ENCODE measurements around the gene ZFP28.
A peak's percentile ranks its signal among the peaks of the same experiment; 100 is the strongest.

Gene ZFP28

DNA sequence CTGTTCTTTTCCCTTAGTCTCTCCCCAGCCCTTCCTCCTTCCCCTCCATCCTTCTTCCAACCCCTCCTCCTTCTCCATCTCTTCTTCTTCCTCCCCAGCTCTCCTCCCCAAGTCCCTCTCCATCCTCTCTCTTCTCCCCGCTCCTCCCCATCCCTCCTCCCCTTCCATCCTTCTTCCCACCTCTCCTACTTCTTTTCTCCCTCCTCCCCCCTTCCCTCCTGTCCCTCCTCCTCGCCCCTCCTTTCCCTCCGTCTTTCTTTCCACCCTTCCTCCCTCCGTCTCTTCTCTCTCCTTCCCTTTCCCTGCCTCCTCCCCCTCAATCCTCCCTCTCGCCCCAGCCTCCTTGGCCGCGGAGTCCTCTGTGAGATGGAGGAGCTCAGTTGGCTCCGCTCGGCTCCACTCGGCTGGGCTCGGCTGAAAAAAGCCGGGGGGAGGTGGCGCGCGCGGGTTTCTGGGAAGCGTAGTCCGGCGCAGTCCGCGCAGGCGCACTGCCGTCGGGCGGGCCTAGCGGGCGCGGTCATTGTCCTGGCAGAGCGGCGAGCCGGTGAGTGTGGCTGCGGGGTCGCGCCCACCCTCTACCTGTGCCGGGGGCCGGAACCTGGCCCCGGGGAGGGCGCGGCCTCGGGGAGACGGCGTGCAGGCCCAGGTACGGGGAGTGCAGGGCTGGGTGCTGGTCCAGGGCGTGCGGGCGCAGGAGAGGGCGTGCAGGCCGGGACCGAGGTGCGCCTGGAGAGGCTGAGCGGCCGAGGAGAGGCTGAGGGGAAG lies 56.2 kb downstream of the ZFP28 start, which contains the start of gene ZNF71:
ZNF71 (plus strand) TSS at position 520 of the 765 bp plus-strand sequence. CDS start 6,257 bp downstream, outside the sequence.
- peak; percentile 97 for DNase-seq (ENCODE audit: low spot score)
- TF ChIP-seq, protein P1, sequence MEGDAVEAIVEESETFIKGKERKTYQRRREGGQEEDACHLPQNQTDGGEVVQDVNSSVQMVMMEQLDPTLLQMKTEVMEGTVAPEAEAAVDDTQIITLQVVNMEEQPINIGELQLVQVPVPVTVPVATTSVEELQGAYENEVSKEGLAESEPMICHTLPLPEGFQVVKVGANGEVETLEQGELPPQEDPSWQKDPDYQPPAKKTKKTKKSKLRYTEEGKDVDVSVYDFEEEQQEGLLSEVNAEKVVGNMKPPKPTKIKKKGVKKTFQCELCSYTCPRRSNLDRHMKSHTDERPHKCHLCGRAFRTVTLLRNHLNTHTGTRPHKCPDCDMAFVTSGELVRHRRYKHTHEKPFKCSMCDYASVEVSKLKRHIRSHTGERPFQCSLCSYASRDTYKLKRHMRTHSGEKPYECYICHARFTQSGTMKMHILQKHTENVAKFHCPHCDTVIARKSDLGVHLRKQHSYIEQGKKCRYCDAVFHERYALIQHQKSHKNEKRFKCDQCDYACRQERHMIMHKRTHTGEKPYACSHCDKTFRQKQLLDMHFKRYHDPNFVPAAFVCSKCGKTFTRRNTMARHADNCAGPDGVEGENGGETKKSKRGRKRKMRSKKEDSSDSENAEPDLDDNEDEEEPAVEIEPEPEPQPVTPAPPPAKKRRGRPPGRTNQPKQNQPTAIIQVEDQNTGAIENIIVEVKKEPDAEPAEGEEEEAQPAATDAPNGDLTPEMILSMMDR (IDR thresholded peaks at IDR 0.05; ENCODE audit: extremely low read depth, insufficient read depth, missing control alignments), result no peak
- in situ Hi-C loops (cut with MboI; ENCODE audit: low pct_unique_long_range_greater_than_20kb, low sequenced_read_pairs, unreplicated experiment), result no loop called here

DNA sequence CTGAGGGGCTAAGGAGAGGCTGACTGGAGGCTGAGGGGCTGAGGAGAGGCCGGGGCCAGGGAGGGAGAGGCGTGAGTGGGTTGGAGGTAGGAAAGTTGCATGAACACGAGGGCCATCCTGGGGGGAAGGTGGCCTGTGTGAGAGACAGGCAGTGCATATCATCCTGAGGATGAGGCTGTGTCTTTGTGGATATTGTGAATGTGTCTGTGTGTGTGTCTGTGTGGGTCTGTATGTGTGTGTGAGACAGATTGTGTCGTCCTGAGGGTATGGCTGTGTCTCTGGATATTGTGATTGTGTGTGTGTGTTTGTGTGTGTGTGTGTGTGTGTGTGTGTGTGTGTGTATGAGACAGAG lies 56.8 kb downstream of the ZFP28 start:
- DNase-seq (ENCODE audit: low spot score), result no peak
- TF ChIP-seq, protein P1 (IDR thresholded peaks at IDR 0.05; ENCODE audit: extremely low read depth, insufficient read depth, missing control alignments), result no peak
- in situ Hi-C loops (cut with MboI; ENCODE audit: low pct_unique_long_range_greater_than_20kb, low sequenced_read_pairs, unreplicated experiment), result no loop called here

DNA sequence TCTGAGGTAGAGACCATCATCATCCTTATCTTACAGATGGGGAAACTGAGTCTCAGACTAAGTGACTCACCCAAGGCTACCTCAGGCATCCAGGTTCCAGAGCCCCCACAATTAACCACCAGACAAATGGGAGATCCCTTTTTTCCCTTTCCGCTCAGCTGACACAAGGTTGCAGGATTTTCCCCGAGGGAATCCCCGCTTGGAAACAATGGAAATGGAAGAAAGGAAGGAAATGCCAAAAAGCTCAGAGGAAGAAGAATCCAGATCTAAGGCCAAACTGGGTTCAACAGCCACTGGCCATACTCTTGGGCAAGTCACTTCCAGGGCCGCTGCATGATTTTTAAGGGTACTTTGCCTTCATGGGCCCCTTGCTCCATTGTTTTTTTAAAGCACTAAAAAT lies 57.9 kb downstream of the ZFP28 start:
- TF ChIP-seq, protein P1 (IDR thresholded peaks at IDR 0.05; ENCODE audit: extremely low read depth, insufficient read depth, missing control alignments), result no peak
- in situ Hi-C loops (cut with MboI; ENCODE audit: low pct_unique_long_range_greater_than_20kb, low sequenced_read_pairs, unreplicated experiment), result no loop called here

DNA sequence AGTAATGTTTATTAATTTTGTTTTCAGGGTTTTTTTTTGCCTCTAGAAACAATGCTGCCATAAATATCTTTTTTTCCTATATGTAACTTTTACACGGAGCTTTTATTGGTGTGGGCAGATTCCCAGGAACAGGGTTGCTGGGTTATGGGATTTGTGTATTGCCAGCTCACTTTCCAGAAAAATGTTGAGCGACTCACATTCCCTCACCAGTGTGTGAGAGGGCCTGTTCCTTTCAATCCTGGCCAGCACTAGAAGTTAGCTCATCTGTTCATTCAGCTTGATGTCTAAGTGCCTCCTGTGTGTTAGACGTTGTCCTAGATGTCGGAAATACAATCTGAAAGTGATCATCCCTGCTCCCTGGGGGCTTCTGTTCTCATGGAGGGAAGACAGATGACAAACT lies 58.9 kb downstream of the ZFP28 start:
- TF ChIP-seq, protein P1 (IDR thresholded peaks at IDR 0.05; ENCODE audit: extremely low read depth, insufficient read depth, missing control alignments), result no peak
- DNase-seq (ENCODE audit: low spot score), result no peak
- in situ Hi-C loops (cut with MboI; ENCODE audit: low pct_unique_long_range_greater_than_20kb, low sequenced_read_pairs, unreplicated experiment), result no loop called here

More for the DNA sequence above, 57.9 kb downstream of the ZFP28 start:
- DNase-seq (ENCODE audit: low spot score), result no peak

DNA sequence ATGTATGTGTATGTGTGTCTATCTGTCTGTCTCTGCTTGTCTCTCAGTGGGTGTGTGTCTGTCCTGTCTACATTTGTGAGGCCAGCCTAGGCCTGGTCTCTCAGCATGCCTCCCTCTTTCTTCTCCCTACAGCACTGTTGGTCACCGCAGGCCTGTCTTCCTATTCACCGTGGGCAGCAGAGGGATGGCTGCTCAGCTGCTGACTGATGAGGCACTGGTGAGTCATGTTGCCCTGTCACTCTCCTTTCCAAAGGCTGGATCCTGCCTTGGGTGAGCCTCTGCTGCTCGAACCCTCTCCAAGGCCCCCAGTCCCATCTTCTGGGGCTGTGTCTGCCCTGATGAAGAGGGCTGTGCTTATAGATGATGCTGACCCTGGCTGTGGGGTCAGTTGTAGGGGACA lies 62.6 kb downstream of the ZFP28 start:
- in situ Hi-C loops (cut with MboI; ENCODE audit: low pct_unique_long_range_greater_than_20kb, low sequenced_read_pairs, unreplicated experiment), result no loop called here
- no peak for DNase-seq (ENCODE audit: low spot score)
- TF ChIP-seq, protein P1 (IDR thresholded peaks at IDR 0.05; ENCODE audit: extremely low read depth, insufficient read depth, missing control alignments), result no peak

DNA sequence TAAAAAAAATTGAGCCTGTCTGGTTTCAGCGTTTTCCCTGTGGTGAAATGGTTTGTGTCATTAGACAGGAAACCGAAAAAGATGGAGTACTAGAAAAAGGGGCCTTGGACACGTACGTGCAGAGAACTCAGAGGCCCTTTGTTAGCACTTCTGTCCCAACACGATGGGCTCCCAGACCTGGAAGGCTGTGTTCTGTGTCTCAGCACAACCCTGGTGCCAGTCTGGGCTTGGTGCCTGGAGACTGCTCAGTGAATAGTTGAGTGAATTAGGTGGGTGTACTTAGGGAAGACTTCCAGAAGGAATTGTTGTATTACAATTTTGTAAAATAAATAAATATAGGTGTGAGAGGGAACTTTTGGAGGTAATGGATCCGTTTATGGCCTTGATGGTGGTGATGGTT lies 65.1 kb downstream of the ZFP28 start:
- TF ChIP-seq, protein P1 (IDR thresholded peaks at IDR 0.05; ENCODE audit: extremely low read depth, insufficient read depth, missing control alignments), result no peak
- in situ Hi-C loops (cut with MboI; ENCODE audit: low pct_unique_long_range_greater_than_20kb, low sequenced_read_pairs, unreplicated experiment), result no loop called here
- DNase-seq (ENCODE audit: low spot score), result no peak

Data from GM13977 (cell line).